AML-193 (cell line): ENCODE results near the gene FUT8.

Experiments
- DNase-seq, 2 experiments: peaks; one replicate each; lab custom pipeline; 2025; lab: John Stamatoyannopoulos, UW

Gene FUT8

DNA sequence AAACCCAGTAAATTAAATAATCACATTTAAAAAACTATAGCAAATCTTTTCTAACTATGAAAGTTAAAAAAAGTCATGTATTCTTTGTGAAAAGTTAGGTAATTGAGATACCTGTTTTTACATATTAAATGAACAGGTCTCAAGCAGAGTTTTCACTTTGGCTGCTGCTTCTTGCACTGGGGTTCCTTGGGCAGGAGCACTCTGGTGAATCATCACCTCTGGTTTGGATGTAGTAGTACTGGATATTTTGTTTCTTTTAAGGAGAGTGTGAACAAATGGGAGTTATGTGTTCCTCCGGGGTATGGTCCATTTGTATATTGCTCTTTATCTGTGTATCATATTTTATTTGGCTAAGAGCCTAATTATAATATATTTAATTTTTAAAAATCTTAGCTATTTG is 82.7 kb downstream of the FUT8 start:
- no peak for DNase-seq

- no peak for DNase-seq
Observed at GRCh38 chr14:65496178-65496993, 83.9 kb downstream of the FUT8 start.

- DNase-seq, result no peak
Observed at GRCh38 chr14:65499138-65499537, 86.6 kb downstream of the FUT8 start.

GRCh38 chr14:65500075-65500474 is 87.5 kb downstream of the FUT8 start:
- DNase-seq, result no peak

DNA sequence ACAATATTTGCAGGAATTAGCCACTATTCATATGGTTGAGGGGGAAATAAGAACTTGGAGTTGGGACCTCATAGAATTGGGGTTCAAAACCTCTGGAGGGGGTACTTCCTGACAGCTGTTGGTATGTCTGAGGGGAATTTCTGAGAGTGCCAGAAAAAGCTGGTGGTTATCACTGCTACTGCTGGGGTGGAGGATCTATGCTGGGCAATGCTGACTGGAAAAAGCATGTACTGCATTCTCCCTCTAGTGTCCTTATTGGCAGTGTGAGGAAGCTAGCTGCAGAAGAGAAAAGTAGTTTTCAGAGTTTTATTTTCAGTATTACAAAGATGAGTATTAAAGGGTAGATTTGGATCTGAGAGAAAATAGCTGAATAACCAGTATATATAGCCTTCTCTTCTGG is 88.8 kb downstream of the FUT8 start:
- no peak for DNase-seq

GRCh38 chr14:65502676-65503124 is 90.2 kb downstream of the FUT8 start:
- no peak for DNase-seq

DNA sequence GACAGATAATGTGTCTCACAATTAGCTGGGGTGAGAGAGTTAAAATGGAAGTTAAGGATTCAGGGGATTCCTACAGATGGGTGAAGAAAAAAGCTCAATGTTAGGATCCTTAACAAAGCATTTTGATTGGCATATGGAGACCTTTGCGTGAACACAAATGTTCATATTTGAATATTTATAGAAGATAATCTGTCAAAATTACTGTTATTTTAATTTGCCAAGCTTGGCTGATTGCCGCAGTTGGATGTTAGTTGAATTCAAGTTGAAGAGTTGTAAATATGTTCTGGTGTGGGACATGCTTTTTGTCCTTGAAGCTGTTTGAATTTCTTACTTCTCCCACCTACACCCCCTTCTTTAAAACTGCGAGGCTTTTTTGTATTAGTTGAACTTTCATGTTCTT is 91.2 kb downstream of the FUT8 start:
- no peak for DNase-seq

DNA sequence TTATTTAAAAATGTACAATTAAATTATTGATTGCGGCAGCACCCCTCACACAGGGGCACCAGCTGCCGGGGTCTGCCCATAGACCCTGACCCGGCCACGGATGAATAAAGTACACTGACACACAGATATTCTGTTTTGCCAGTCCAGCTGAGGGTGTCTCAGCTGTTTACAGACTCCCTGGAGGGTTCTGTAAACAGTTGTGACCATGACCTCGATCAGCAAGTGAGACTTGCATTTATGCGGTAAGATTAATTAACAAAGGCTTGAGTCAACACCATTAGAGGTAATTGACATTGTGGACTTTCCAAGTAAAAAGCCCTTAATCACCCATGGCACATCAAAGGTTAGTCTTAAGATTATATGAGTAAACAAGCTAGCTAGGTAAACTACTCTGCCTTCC is 94.3 kb downstream of the FUT8 start:
- DNase-seq, result no peak

- DNase-seq, result no peak
Observed at GRCh38 chr14:65509842-65510241, 97.3 kb downstream of the FUT8 start.

DNA sequence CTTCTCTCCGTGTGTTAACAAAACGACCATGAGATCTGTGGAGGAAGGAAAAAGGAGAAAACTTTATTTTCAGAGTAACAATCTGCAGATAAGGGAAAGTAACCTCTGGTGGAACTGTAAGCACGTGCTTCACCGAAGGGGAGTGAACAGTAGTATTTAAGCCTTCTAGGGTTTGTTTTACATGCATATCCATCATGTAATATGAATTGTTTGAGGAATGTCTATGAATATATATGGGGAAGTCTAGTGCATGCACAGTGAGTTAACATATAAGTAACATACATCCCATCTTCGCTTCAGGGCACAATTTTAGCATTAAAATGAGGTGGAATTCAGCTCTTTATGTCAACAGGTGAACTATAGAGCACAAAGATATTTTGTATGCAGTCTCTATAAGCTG is 101.1 kb downstream of the FUT8 start:
- no peak for DNase-seq

DNA sequence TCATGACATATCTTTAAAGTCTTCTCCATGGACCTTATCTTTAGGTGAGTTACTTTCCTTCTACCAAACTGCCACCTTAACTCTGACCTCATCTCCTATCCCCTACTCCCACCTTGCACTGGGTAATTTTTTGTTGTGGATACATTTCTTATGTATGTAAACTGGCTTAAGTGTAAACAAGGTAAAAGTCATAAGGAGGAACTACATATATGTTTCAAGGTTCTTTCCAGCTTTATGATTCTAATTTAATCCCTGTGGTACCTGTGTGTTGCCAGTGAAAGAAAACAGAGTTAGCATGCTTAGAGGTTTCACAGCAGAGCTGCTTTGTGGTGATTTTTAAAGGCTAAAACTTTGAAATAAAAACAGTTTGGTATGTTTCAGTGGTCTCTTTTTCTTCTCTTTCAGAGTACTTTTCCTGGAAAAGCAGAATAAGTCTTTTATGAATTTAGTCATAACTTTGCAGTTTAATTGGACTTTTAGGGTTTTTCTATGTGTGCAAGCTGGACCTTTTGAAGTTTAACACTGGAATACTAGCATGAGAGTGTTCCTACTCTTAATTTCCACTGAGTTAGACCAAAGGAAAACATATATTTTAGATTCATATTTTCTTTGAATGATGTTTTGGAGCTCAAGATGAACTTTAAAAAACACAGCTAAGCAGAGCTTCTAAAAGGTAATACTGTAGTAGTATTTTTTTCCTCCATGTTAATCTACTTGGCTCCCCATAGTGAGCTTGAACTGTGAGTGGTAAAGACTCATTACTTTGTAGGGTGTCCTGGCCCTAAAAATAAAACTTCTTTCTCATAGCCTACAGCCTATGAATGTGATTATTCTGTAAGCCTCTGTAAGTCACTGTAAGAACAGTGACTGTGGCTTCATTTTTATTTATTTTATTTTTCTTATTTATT is 105.4 kb downstream of the FUT8 start:
- DNase-seq, result no peak

GRCh38 chr14:65528069-65528468 is 115.5 kb downstream of the FUT8 start:
- DNase-seq, result no peak

DNA sequence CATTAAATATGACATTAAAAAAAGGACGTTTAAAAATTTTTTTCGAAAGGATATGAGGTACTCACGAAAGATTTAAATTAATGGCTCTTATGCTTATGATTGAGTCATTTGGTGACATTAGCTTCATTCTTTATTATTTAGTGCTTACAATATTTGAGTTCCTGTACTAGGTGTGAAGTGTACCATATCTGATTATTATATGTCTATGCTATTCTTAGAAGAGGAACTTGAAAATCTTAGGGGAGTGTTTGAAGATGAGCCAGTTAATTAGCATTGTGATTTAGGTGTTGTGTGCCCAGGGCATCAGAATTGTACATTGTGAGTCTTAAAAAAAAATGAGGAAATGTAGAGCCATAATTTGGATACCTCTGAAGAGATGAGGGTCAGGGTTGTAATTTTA is 118.6 kb downstream of the FUT8 start:
- no peak for DNase-seq

DNA sequence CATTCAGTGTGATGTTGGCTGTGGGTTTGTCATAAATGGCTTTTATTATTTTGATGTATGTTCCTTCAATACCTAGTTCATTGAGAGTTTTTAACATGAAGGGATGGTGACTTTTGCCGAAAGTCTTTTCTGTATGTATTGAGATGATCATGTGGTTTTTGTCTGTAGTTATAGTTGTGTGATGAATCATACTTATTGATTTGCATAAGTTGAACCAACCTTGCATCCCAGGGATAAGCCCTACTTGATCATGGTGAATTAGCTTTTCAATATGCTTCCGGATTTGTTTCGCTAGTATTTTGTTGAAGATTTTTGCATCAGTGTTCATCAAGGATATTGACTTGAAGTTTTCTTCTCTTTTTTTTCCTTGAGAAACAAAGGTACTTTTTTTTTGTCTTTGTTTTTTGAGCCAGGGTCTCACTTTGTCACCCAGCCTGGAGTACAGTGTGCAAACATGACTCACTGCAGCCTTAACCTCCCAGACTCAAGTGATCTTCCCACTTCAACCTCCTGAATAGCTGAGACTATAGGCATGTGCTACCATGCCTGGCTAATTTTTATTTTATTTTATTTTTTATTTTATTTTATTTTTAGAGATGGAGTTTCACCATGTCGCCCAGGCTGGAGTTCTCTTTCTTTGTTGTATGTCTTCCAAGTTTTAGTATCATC is 121.3 kb downstream of the FUT8 start:
- DNase-seq, result no peak

DNA sequence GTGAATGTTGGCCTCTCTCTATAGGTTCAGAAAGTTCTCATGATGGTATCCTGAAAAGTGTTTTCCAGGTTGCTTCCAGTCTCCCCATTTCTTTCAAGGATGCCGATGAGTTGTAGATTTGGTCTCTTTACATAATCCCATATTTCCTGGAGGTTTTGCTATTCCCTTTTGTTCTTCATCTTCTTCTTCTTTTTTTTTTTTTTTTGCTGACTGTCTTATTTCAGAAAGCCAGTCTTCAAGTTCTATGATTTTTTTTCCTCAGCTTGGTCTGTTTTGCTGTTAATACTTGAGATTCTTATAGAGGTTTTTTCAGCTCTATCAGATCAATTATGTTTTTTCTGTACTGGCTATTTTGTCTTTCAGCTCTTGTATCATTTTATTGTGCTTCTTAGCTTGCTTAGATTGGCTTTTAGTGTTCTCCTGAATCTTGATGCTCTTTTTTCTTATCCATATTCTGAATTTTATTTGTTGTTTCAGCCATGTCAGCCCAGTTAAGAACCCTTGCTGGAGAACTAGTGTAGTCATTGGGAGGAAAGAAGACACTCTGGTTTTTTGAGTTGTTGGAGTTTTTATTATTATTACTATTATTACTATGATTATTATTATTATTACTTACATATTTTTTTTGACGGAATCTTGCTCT is 124.4 kb downstream of the FUT8 start:
- DNase-seq, result no peak

- no peak for DNase-seq
Observed at GRCh38 chr14:65548878-65549277, 136.3 kb downstream of the FUT8 start.

DNA sequence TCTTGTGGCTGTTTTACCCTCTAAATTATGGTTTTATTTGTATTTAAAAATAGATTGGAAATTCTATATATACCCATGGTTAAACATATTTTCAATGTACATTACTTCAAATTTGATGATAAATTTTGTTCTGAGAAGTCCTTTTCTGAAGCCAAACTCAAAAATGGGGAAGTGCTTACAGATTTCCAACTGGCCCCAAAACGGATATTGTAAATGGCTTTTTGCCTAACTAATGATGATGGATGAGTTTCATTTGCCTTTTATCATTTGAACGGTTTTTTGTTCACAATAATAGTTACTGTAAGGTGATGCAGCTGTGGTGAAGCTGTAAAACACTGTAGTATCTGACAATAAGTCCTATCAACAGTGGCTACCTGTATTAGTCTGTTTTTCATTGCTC is 136.9 kb downstream of the FUT8 start:
- no peak for DNase-seq

- no peak for DNase-seq
Observed at GRCh38 chr14:65550779-65551643, 138.5 kb downstream of the FUT8 start.

DNA sequence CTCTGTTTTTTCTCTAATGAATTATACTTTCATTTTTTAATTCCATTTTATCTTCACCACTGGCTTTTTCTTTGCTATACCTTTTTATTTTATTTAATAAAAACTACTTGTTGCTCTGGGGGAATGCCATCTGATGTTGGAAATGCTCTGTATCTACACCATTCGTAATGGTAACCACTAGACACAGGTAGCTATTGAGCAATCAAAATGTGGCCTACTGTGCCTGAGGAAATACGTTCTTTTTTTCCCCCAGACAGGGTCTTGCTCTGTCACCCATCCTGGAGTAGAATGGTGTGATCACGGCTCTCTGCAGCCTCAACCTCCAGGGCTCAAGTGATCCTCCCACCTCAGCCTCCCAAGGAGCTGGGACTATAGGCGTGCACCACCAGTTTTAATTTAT is 140.2 kb downstream of the FUT8 start:
- no peak for DNase-seq

DNA sequence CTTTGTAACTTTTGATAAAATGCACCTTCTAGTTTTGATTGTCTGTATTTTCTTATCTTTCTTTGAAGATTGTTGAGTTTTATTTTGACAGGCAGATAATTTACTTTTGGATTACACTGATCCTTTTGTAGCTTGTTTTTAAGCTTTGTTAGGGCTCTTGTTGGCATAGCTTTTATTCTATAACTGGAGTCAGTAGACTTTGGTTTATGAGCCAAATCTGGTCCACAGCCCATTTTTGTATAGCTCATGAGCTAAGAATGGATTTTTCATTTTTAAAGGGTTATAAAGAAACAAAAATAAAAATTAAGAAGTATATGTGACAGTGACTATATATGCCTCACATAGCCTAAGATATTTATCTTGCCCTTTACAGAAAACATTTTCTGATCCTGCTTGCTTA is 142.3 kb downstream of the FUT8 start:
- DNase-seq, result no peak

- no peak for DNase-seq
Observed at GRCh38 chr14:65555358-65555757, 142.8 kb downstream of the FUT8 start.
